HCT116 (cell line): ENCODE data around the gene STRBP. TPM values are rescaled to one million over a fixed set of nuclear protein-coding genes. Genes with fewer than 3 reads are reported as not detected.

Experiments used
- ATAC-seq: fragments of 200-7000 bp; cut with Tn5 transposase; 2 replicates; pipeline ENCODE4 v1.9.1; 2020; ENCODE audit warnings: mild to moderate bottlenecking, moderate library complexity
- BruUV-seq: library from RNA; stranded (reverse); fragments of 400-500 nt; replicated peaks from 2 replicates; lab custom pipeline; 2021; lab: Mats Ljungman, UMichigan
- CTCF ChIA-PET: fragments of 300-600 bp; sonication (Branson Sonifier 250); formaldehyde crosslinking; loops from one replicate; lab custom pipeline; 2021; ENCODE audit warnings: antibody characterized with exemption; lab: Charles Lee
- POLR2A ChIA-PET: fragments of 300-600, 350-600 bp; sonication (Branson Sonifier 250); formaldehyde crosslinking; loops from one replicate; lab custom pipeline; 2021; ENCODE audit warnings: antibody characterized with exemption; lab: Charles Lee
- RAD21 ChIA-PET, 2 experiments: fragments of 300-600 bp; sonication (Branson Sonifier 250); formaldehyde crosslinking; loops; one replicate each; lab custom pipeline; 2023; ENCODE audit warnings: low total read pairs in 2 of 2; ENCODE audit not compliant: uncharacterized antibody in 2 of 2, unreplicated experiment in 2 of 2, low non-redundant PET in 1 of 2; lab: Charles Lee
- DNase-seq: peaks from one replicate; pipeline ENCODE4 v3.0.0-alpha.2; 2010; ENCODE audit warnings: low read depth, low spot score
- H2AFZ ChIP-seq: fragments of 200-600 bp; shearing (Covaris generic), sonication (generic); 2 replicates; pipeline ENCODE4 v1.6.1; 2017; ENCODE audit warnings: low read depth, mixed run types, mixed read lengths, antibody characterized with exemption, low read length; ENCODE audit not compliant: poor library complexity, severe bottlenecking
- H3K27ac ChIP-seq: 2 replicates; pipeline ENCODE4 v1.5.1; 2012; ENCODE audit warnings: low read depth, low read length
- H3K27me3 ChIP-seq: fragments of 200-600 bp; sonication (generic); 2 replicates; pipeline ENCODE4 v1.6.1; 2016; ENCODE audit warnings: mixed run types, low read length, mixed read lengths; ENCODE audit not compliant: insufficient read depth
- H3K36me3 ChIP-seq, 2 experiments: fragments of 200-500 bp in 1 of 2; fragments of 200-600 bp in 1 of 2; sonication (Bioruptor generic) in 1 of 2; sonication (generic) in 1 of 2; 2 replicates each; pipeline versions ENCODE4 v1.5.1 to v1.6.1; 2014 to 2016; ENCODE audit warnings: low read length in 2 of 2, inconsistent platforms in 1 of 2, mixed read lengths in 1 of 2, mixed run types in 1 of 2; ENCODE audit not compliant: insufficient read depth in 2 of 2, control insufficient read depth in 1 of 2
- H3K4me1 ChIP-seq, 2 experiments: fragments of 200-600 bp in 1 of 2; sonication (generic) in 1 of 2; 2 replicates each; pipeline versions ENCODE4 v1.5.1 to v1.6.1; 2012 to 2017; ENCODE audit warnings: low read length in 2 of 2, inconsistent platforms in 1 of 2, mild to moderate bottlenecking in 1 of 2, mixed read lengths in 1 of 2, mixed run types in 1 of 2, moderate library complexity in 1 of 2; ENCODE audit not compliant: insufficient read depth in 2 of 2, control insufficient read depth in 1 of 2
- H3K4me2 ChIP-seq: fragments of 200-600 bp; sonication (generic); 2 replicates; pipeline ENCODE4 v1.6.1; 2017; ENCODE audit warnings: mixed run types, low read length, mixed read lengths
- H3K4me3 ChIP-seq, 2 experiments: fragments of 200-600 bp in 1 of 2; sonication (generic) in 1 of 2; replicated peaks in 1 of 2; 2 replicates each; pipeline ENCODE4 v1.5.1; 2011 to 2016; ENCODE audit warnings: low read length in 2 of 2, control low read depth in 1 of 2, low read depth in 1 of 2, mild to moderate bottlenecking in 1 of 2, mixed read lengths in 1 of 2, mixed run types in 1 of 2
- H3K79me2 ChIP-seq: fragments of 200-600 bp; sonication (generic); 2 replicates; pipeline ENCODE4 v1.6.1; 2017; ENCODE audit warnings: mild to moderate bottlenecking, mixed run types, low read length, moderate library complexity, mixed read lengths; ENCODE audit not compliant: insufficient read depth
- H3K9ac ChIP-seq: fragments of 200-600 bp; sonication (generic); 2 replicates; pipeline ENCODE4 v1.6.1; 2016; ENCODE audit warnings: low read length, mixed read lengths
- H3K9me2 ChIP-seq: fragments of 200-600 bp; sonication (generic), shearing (Covaris generic); 2 replicates; pipeline ENCODE4 v1.6.1; 2017; ENCODE audit warnings: mixed run types, mild to moderate bottlenecking, moderate library complexity; ENCODE audit not compliant: insufficient read depth
- H3K9me3 ChIP-seq, 2 experiments: fragments of 200-500 bp in 1 of 2; fragments of 200-600 bp in 1 of 2; sonication (Bioruptor generic) in 1 of 2; sonication (generic) in 1 of 2; 2 replicates each; pipeline ENCODE4 v1.6.1; 2014 to 2017; ENCODE audit warnings: low read length in 2 of 2, mixed read lengths in 2 of 2, inconsistent platforms in 1 of 2, low read depth in 1 of 2, mild to moderate bottlenecking in 1 of 2, mixed run types in 1 of 2, moderate library complexity in 1 of 2; ENCODE audit not compliant: control insufficient read depth in 1 of 2, insufficient read depth in 1 of 2
- H4K20me1 ChIP-seq: fragments of 200-600 bp; sonication (generic), shearing (Covaris generic); 2 replicates; pipeline ENCODE4 v1.6.1; 2017; ENCODE audit warnings: mixed run types, mild to moderate bottlenecking, moderate library complexity; ENCODE audit not compliant: insufficient read depth
- EGR1 ChIP-seq: IDR thresholded peaks from 2 replicates; pipeline ENCODE4 v1.6.1; 2012; ENCODE audit warnings: low read depth
- EZH2phosphoT487 ChIP-seq: fragments of 200-600 bp; IDR thresholded peaks from 2 replicates; pipeline ENCODE4 v1.6.1; 2018; ENCODE audit warnings: antibody characterized with exemption, borderline replicate concordance
- FOSL1 ChIP-seq: IDR thresholded peaks from 2 replicates; pipeline ENCODE4 v1.6.1; 2012; ENCODE audit warnings: low read depth
- JUND ChIP-seq: IDR thresholded peaks from 2 replicates; pipeline ENCODE4 v1.6.1; 2012
- POLR2A ChIP-seq: IDR thresholded peaks from 2 replicates; pipeline ENCODE4 v1.7.0; 2011; ENCODE audit warnings: borderline replicate concordance; ENCODE audit not compliant: insufficient read depth, insufficient read length; ENCODE audit errors: extremely low read depth
- POLR2AphosphoS5 ChIP-seq: IDR thresholded peaks from 2 replicates; pipeline ENCODE4 v1.6.1; 2011; ENCODE audit warnings: mild to moderate bottlenecking, low read depth, low read length, moderate library complexity
- RAD21 ChIP-seq: IDR thresholded peaks from 2 replicates; pipeline ENCODE4 v1.6.1; 2012; ENCODE audit warnings: low read depth, mild to moderate bottlenecking
- SIN3A ChIP-seq: IDR thresholded peaks from 2 replicates; pipeline ENCODE4 v1.6.1; 2012; ENCODE audit warnings: low read depth
- SP1 ChIP-seq: IDR thresholded peaks from 2 replicates; pipeline ENCODE4 v1.6.1; 2012; ENCODE audit warnings: low read depth
- TCF7L2 ChIP-seq: IDR thresholded peaks from 2 replicates; pipeline ENCODE4 v1.7.0; 2011; ENCODE audit warnings: borderline replicate concordance, inconsistent platforms; ENCODE audit not compliant: insufficient read depth, insufficient read length; ENCODE audit errors: extremely low read depth
- YY1 ChIP-seq: IDR thresholded peaks from 2 replicates; pipeline ENCODE4 v1.6.1; 2011; ENCODE audit warnings: low read length, low read depth, moderate library complexity, mild to moderate bottlenecking; ENCODE audit not compliant: insufficient replicate concordance; ENCODE audit errors: extremely low read depth
- ZFX ChIP-seq: fragments of 450-650 bp; IDR thresholded peaks from 2 replicates; pipeline ENCODE4 v1.6.1; 2017
- intact Hi-C: fragments of 100-400 bp; cut with micrococcal nuclease; formaldehyde crosslinking; loops from 2 replicates; pipeline ENCODE4 v1.10.0; 2022
- total RNA-seq: library from RNA; stranded (reverse); gene quantifications from one replicate; pipeline ENCODE4 v1.2.1, GENCODE V29; 2021; ENCODE audit not compliant: unreplicated experiment
- TF ChIP-seq, protein P1 (sequence below): IDR thresholded peaks from 2 replicates; pipeline ENCODE4 v1.6.1; 2012; ENCODE audit warnings: low read depth

STRBP gene
- total RNA-seq, 1 experiment from 2014 or later, result 30.4 TPM

DNA sequence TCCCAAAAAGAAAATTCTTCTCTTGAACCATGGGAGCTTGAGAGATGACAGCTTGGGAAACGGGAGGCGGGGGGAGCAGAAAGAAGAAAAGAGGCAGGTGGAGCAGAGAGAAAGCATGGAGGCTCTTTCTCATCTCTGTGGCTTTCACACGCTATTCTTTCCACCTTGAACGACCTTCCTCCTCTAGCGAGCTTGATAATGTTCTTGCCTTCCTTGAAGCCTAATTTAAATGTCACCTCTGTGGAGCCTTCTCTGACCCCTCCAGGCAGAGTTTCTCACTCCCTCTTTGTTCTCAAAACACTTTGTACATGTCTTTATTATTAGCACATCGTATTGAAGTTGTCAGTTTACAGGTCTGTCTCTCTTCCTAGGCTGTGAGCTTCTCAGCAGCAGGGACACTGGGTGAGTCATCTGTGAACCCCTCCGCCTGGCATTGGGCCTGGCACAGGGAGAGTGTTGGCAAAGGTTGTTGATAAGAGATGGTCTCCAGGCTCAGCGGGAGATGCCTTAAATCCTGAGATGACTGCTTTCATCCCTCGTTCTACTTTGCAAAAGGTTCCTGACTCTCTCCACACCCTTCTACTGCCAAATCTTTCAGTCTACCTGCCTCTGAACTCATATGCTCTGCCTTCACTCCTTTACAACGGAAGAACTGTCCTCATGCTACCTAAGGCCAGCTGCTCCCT, 14.1 kb upstream of the STRBP start:
- Histone ChIP-seq H3K27ac (no peak overlapping the region), H2AFZ (peak overlapping the region; percentile 67), H3K79me2 (no peaks in the 10 kb centered on the region), H3K36me3 (no peaks in the 10 kb centered on the region), H3K4me1 (peaks cover 11 to 15% of the 10 kb centered on the region in 2 experiments; a peak in 3 of 4 replicates), H3K9ac (no peak overlapping the region), H3K9me3 (no peaks in the 10 kb centered on the region), H3K27me3 (no peaks in the 10 kb centered on the region), H4K20me1 (no peaks in the 10 kb centered on the region), H3K4me3 (peak overlapping the region; percentile 16 to 21), H3K4me2 (peak overlapping the region; percentile 65), H3K9me2 (no peaks in the 10 kb centered on the region)
- POLR2A ChIA-PET, result no interaction called here
- CTCF ChIA-PET, result no interaction called here
- TF ChIP-seq EGR1 (no peak), TCF7L2 (peak; percentile 75), SIN3A (no peak), JUND (peak; percentile 36), FOSL1 (peak; percentile 49), POLR2AphosphoS5 (no peak)
- DNase-seq, result peak; percentile 21
- RAD21 ChIA-PET, result no interaction called here
- intact Hi-C loops, result no loop called here
- BruUV-seq, result no TSS peak
- ATAC-seq, result peak; percentile 89

DNA sequence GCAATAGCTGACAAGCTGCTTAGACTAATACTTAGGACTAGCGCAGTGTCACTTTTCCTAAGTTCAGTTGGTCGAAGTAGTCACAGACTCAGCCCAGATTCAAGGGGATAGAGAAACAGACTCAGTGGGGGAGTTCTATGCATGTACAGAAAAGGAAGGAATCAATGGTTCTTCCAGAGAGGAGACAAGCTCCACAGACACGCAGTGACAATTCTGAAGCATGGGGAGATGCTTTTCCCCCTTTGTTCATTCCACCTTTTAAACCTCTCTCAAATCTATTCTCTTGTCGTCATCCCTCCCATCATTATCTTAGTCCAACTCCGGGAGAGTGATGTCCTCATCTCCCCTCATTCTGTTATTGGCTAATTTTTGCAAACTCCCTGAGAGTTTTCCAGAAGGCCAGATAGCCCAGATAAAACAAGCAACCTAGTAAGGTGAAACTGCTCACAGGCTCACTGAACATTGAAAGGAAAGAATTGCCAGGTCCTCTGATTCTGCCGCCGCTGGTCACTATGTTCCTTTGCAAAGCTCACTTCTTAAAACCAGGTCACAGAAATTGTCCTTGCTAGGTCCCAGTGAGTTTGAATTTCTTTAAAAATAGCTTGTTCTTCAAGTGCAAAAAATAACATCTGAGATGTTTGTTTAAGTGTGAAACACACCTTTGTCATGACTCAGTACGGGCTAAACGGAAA, 13.4 kb upstream of the STRBP start:
- peak overlapping the region; percentile 65 for H3K4me2 ChIP-seq
- no TSS peak for BruUV-seq
- ChIA-PET CTCF (no interaction called here), POLR2A (no interaction called here), RAD21 (no interaction called here)
- no peak overlapping the region for H3K9ac ChIP-seq
- intact Hi-C loops, result no loop called here
- peak overlapping the region in 1 of 2 experiments; percentile 21; a peak in 2 of 4 replicates for H3K4me3 ChIP-seq
- TF ChIP-seq EZH2phosphoT487, result no peak
- TF ChIP-seq, protein P1, sequence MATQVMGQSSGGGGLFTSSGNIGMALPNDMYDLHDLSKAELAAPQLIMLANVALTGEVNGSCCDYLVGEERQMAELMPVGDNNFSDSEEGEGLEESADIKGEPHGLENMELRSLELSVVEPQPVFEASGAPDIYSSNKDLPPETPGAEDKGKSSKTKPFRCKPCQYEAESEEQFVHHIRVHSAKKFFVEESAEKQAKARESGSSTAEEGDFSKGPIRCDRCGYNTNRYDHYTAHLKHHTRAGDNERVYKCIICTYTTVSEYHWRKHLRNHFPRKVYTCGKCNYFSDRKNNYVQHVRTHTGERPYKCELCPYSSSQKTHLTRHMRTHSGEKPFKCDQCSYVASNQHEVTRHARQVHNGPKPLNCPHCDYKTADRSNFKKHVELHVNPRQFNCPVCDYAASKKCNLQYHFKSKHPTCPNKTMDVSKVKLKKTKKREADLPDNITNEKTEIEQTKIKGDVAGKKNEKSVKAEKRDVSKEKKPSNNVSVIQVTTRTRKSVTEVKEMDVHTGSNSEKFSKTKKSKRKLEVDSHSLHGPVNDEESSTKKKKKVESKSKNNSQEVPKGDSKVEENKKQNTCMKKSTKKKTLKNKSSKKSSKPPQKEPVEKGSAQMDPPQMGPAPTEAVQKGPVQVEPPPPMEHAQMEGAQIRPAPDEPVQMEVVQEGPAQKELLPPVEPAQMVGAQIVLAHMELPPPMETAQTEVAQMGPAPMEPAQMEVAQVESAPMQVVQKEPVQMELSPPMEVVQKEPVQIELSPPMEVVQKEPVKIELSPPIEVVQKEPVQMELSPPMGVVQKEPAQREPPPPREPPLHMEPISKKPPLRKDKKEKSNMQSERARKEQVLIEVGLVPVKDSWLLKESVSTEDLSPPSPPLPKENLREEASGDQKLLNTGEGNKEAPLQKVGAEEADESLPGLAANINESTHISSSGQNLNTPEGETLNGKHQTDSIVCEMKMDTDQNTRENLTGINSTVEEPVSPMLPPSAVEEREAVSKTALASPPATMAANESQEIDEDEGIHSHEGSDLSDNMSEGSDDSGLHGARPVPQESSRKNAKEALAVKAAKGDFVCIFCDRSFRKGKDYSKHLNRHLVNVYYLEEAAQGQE, result no peak
- no peak for TF ChIP-seq POLR2AphosphoS5
- TF ChIP-seq RAD21, result no peak
- TF ChIP-seq SIN3A, result no peak
- TF ChIP-seq POLR2A, result no peak
- no peak for TF ChIP-seq FOSL1
- no peak for TF ChIP-seq YY1
- no peak for TF ChIP-seq ZFX
- TF ChIP-seq SP1, result no peak
- DNase-seq, result no peak
- no peak overlapping the region for H2AFZ ChIP-seq
- no peaks in the 10 kb centered on the region for H3K9me2 ChIP-seq
- no peaks in the 10 kb centered on the region for H3K79me2 ChIP-seq
- H3K36me3 ChIP-seq, result no peaks in the 10 kb centered on the region
- H3K27ac ChIP-seq, result no peak overlapping the region
- peaks cover 11 to 15% of the 10 kb centered on the region in 2 experiments; a peak in 3 of 4 replicates for H3K4me1 ChIP-seq
- H4K20me1 ChIP-seq, result no peaks in the 10 kb centered on the region
- no peaks in the 10 kb centered on the region for H3K9me3 ChIP-seq
- no peaks in the 10 kb centered on the region for H3K27me3 ChIP-seq
- ATAC-seq, result no peak
